Aorta (tissue), 5 donors: Measurements from ENCODE around the gene LMBR1. TPM values are rescaled to one million over a fixed set of nuclear protein-coding genes. Genes with fewer than 3 reads are reported as not detected.
A peak's percentile ranks its signal among the peaks of the same experiment; 100 is the strongest.
"Not testable (repeated sequence)": the region's sequence is repeated elsewhere in the genome, so short reads cannot be mapped to it uniquely, and the experiment has no call there.

Experiments used
- ATAC-seq: fragments of 200-7000 bp; cut with Tn5 transposase; one replicate; pipeline ENCODE4 v1.9.1; 2022; ENCODE audit warnings: moderate library complexity; ENCODE audit not compliant: low FRiP score
- DNase-seq, 2 donors: peaks; one replicate each; pipeline ENCODE4 v3.0.0-alpha.2; 2020
- H3K27ac ChIP-seq, 2 donors: one replicate each; pipeline ENCODE4 v1.5.1; 2013; ENCODE audit warnings: low read length in 2 of 2, mild to moderate bottlenecking in 2 of 2, moderate library complexity in 2 of 2, control low read depth in 1 of 2, inconsistent platforms in 1 of 2, low read depth in 1 of 2
- H3K27me3 ChIP-seq, 2 donors: one replicate each; pipeline ENCODE4 v1.6.1; 2013; ENCODE audit warnings: control low read depth in 1 of 2, low read length in 1 of 2, mild to moderate bottlenecking in 1 of 2, moderate library complexity in 1 of 2; ENCODE audit not compliant: insufficient read depth in 2 of 2, control insufficient read depth in 1 of 2
- H3K36me3 ChIP-seq, 2 donors: one replicate each; pipeline ENCODE4 v1.6.1; 2013; ENCODE audit warnings: control low read depth in 1 of 2, low read length in 1 of 2, mild to moderate bottlenecking in 1 of 2; ENCODE audit not compliant: insufficient read depth in 2 of 2, control insufficient read depth in 1 of 2
- H3K4me1 ChIP-seq, 2 donors: one replicate each; pipeline ENCODE4 v1.6.1; 2013; ENCODE audit warnings: low read length in 2 of 2, control low read depth in 1 of 2, mild to moderate bottlenecking in 1 of 2, moderate library complexity in 1 of 2; ENCODE audit not compliant: insufficient read depth in 2 of 2, control insufficient read depth in 1 of 2
- H3K4me3 ChIP-seq, 2 donors: one replicate each; pipeline ENCODE4 v1.5.1; 2013; ENCODE audit warnings: low read length in 2 of 2, control low read depth in 1 of 2, mild to moderate bottlenecking in 1 of 2
- H3K9me3 ChIP-seq: one replicate; pipeline ENCODE4 v1.6.1; 2013; ENCODE audit warnings: mild to moderate bottlenecking, low read length; ENCODE audit not compliant: control insufficient read depth
- WGBS, 2 donors: extraction: QIAGEN DNeasy Blood & Tissue Kit; methylation state at CpG; one replicate each; pipeline ENCODE4 v1.1.7; 2013; 5-methylcytosine and 5-hydroxymethylcytosine counted together
- intact Hi-C, 2 donors: fragments of 100-400 bp; cut with DNase I; formaldehyde crosslinking; loops; one replicate each; pipeline versions ENCODE4 v1.14.2 to v1.15.0; 2022
- polyA plus RNA-seq, 2 donors: library from polyadenylated mRNA; stranded (reverse); fragments of 200-250 nt; gene quantifications; one replicate each; pipeline ENCODE4 v1.2.3, GENCODE V29; 2013
- total RNA-seq, 2 donors: library from RNA; stranded (reverse); fragmentation: NEBNext Ultra II Directional; extraction: Animal tissue kit (Norgen Biotek cat#: 25700); gene quantifications; one replicate each; pipeline ENCODE4 v1.2.1, GENCODE V29; 2021
- donor health status: healthy with polysubstance abuse.
- donor health status: Bipolar disorder and iron deficiency.
- donor health status: DM: no; HTN: no; CAD: no.
- donor health status: DM: no; HTN: no; CAD: no.
- donor health status: DM: yes; HTN: yes; CAD: no.

LMBR1 gene
- total and polyA plus RNA-seq, 4 donors = 9.5 to 63.8 (median 36.5) TPM

DNA sequence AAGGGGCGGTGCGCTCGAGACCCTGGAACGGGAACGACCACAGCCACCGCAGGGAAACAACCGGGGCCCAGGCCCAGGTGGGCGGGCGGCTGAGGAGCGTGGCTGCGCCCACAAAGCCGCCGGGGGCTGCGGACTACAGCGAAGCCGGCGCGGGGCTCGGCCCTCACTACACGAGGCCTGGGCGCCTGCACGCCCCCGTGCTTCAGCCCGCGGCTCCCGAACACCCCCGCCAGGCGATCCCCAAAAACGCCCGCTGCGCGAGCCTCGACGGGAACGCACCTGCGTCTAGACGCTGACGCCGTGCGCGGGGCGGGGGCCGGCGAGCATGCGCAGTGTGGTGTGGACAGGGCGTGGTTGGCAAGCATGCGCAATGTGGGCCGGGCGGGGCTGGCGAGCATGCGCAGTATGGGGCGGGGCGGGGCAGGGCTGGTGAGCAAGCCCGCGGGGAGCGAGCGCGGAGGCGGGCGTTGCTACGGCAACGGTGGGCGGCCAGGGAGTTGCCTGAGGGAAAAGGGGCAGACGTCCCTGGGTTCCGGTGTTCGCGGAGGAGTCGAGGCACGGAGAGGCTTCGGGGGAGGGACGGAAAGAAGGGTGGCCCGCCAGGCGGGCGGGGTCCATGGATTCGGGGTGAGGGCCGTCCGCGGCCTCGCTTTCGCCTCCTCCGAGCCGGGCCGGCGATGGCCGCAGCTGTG lies 252.6 kb downstream of the LMBR1 start, which contains the start of gene RNF32:
Gene RNF32 (plus strand): TSS at position 518 of the 692 bp plus-strand sequence. CDS start 3,104 bp downstream, outside the sequence.
- ATAC-seq (peak; percentile 98), DNase-seq (peak; percentile 94 to 97)
- Histone ChIP-seq H3K27me3 (no peaks in the 10 kb centered on the region), H3K4me3 (peak within 1 kb of the TSS; percentile 27 to 33), H3K4me1 (no peaks in the 10 kb centered on the region), H3K36me3 (no peaks in the 10 kb centered on the region), H3K27ac (no peak within 1 kb of the TSS), H3K9me3 (peaks cover 2% of the 10 kb centered on the region)
- 2% methylated on average over 75 to 85 of the region's 85 CpGs for WGBS, 2 donors
- intact Hi-C loops = no loop called here

GRCh38 chr7:156639426-156640256 lies 253.3 kb downstream of the LMBR1 start:
- Histone ChIP-seq H3K9me3 (peaks cover 2% of the 10 kb centered on the region), H3K27ac (no peak overlapping the region), H3K36me3 (no peaks in the 10 kb centered on the region), H3K4me3 (peak overlapping the region in 1 of 2 donors; percentile 33), H3K4me1 (no peaks in the 10 kb centered on the region), H3K27me3 (no peaks in the 10 kb centered on the region)
- ATAC-seq (peak; percentile 17), DNase-seq (peak in 1 of 2 donors; percentile 68)
- WGBS, 2 donors = 47 to 51% methylated on average over 52 of the region's 52 CpGs
- intact Hi-C loops = no loop called here

DNA sequence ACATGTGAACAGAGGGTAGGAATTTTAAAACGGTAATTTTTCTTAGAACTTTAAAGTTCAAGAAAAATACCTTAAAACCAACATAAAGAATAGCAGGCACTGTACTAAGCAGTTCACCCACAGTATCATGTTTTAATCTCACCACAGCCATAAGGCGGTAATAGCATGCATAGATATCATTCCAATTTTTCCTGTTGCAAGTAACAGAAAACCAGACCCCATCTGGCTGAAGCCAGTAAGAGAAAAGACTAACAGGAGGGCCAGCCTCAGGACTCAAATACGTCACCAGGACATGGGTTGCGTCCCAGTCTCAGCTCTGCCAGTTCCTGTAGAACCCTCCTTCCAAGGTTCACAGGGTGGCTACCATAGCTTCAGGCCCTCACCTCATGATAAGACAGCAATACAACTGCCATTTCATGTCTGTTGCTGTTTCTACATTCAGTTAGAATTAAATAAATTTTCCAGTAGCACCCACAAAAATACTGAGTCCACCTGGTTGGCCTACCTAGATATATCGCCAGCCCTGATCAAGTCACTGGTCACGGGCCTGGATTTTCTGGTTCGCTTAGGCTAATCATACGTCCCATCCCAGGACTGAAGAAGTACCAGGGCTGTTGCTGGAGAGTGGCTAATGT lies 254.4 kb downstream of the LMBR1 start:
- no peaks in the 10 kb centered on the region for H3K27me3 ChIP-seq
- 96 to 97% methylated on average over 8 of the region's 8 CpGs for WGBS, 2 donors
- DNase-seq = no peak

GRCh38 chr7:156637093-156637492 lies 255.9 kb downstream of the LMBR1 start:
- intact Hi-C loops, ATAC-seq: not testable (repeated sequence)

More for the DNA sequence above, 254.4 kb downstream of the LMBR1 start:
- H3K36me3 ChIP-seq = no peaks in the 10 kb centered on the region
- intact Hi-C loops = no loop called here
- no peak overlapping the region for H3K27ac ChIP-seq
- H3K4me3 ChIP-seq = no peak overlapping the region
- peaks cover 2% of the 10 kb centered on the region for H3K9me3 ChIP-seq
- no peak for ATAC-seq
- H3K4me1 ChIP-seq = no peaks in the 10 kb centered on the region

DNA sequence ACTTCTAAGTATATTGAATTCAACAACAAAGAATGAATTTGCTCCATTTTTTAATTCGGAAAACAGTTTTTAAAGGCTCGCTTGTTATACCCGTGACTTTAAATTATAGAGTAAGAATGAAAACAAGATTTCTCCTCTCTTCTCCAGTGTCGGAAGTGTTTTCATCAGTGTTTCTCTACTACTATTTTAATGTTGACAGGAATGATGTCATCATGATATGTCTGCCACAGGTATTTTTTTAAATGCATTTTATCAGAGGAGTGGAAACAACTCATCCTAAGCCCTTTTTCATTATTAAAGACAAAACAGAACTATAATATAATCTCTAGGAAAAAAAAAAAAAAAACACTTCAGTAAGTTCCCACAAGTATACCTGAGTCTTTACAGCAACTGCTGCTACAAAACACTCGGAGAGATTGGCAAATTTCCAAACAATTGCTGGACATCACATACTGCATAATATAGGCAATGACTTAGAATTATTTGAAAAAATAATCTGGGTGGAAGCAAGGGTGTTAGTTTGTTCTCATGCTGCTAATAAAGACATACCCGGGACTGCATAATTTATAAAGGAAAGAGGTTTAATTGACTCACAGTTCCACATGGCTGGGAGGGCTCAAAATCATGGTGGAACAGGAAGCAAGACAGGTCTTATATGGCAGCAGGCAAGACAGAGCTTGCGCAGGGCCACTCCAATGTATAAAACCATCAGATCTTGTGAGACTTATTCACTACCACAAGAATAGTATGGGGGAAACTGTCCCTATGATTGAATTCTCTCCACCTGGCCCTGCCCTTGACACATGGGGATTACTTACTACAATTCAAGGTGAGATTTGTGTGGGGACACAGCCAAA lies 257.2 kb downstream of the LMBR1 start:
- Histone ChIP-seq H3K4me3 (no peak overlapping the region), H3K9me3 (peaks cover 2% of the 10 kb centered on the region), H3K27ac (no peak overlapping the region), H3K36me3 (no peaks in the 10 kb centered on the region), H3K4me1 (no peaks in the 10 kb centered on the region), H3K27me3 (no peaks in the 10 kb centered on the region)
- intact Hi-C loops = no loop called here
- no peak for ATAC-seq
- DNase-seq = no peak
- 82 to 84% methylated on average over 7 of the region's 7 CpGs for WGBS, 2 donors

More at GRCh38 chr7:156637093-156637492, 255.9 kb downstream of the LMBR1 start:
- not testable (repeated sequence) for H3K27me3 ChIP-seq, H3K36me3 ChIP-seq, H3K4me1 ChIP-seq, H3K27ac ChIP-seq, H3K9me3 ChIP-seq, DNase-seq, H3K4me3 ChIP-seq
- 99% methylated on average over 7 of the region's 7 CpGs for WGBS, 2 donors

- no peaks in the 10 kb centered on the region for H3K27me3 ChIP-seq
- no peak for ATAC-seq
- no peaks in the 10 kb centered on the region for H3K36me3 ChIP-seq
- H3K4me1 ChIP-seq = no peaks in the 10 kb centered on the region
- H3K27ac ChIP-seq = no peak overlapping the region
- H3K4me3 ChIP-seq = no peak overlapping the region
- WGBS, 2 donors = 83% methylated on average over 3 of the region's 3 CpGs
- intact Hi-C loops = no loop called here
- H3K9me3 ChIP-seq = no peaks in the 10 kb centered on the region
- DNase-seq = no peak
These were observed 258.9 kb downstream of the LMBR1 start for GRCh38 chr7:156634117-156634516.

DNA sequence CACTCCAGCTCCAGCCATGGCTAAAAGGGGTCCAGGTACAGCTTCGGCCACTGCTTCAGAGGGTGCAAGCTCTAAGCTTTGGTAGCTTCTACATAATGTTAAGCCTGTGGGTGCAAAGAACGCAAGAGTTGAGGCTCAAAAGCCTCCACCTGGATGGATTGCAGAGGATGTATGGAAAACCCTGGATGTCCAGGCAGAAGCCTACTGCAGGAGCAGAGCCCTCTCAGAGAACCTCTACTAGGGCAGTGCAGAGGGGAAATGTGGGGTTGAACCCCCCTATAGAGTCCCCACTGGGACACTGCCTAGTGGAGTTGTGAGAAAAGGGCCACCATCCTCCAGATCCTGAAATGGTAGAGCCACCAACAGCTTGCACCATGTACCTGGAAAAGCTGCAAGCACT lies 263.1 kb downstream of the LMBR1 start:
- Histone ChIP-seq H3K36me3 (no peaks in the 10 kb centered on the region), H3K27ac (no peak overlapping the region), H3K27me3 (no peaks in the 10 kb centered on the region), H3K9me3 (peaks cover 2% of the 10 kb centered on the region), H3K4me3 (no peak overlapping the region), H3K4me1 (no peaks in the 10 kb centered on the region)
- ATAC-seq = no peak
- DNase-seq = no peak
- WGBS, 2 donors = 94 to 100% methylated on average over 2 of the region's 2 CpGs
- intact Hi-C loops = no loop called here

DNA sequence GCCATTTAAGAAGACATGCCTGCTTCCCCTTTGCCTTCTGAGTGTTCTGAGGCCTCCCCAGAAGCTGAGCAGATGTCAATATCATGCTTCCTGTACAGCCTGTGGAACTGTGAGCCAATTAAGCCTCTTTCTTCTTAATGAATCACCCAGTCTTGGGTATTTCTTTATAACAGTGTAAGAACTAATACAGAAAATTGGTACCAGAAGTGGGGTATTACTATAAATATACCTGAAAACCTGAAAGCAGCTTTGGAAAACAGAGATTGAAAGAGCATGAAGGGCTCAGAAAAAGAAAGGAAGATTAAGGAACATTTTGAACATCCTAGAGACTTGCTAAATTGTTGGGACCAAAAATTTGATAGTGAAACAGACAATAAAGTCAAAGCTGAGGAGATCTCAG lies 264.4 kb downstream of the LMBR1 start:
- intact Hi-C loops = no loop called here
- Histone ChIP-seq H3K36me3 (no peaks in the 10 kb centered on the region), H3K4me1 (no peaks in the 10 kb centered on the region), H3K9me3 (peaks cover 2% of the 10 kb centered on the region), H3K27me3 (no peaks in the 10 kb centered on the region), H3K4me3 (no peak overlapping the region), H3K27ac (no peak overlapping the region)
- ATAC-seq (no peak), DNase-seq (no peak)
